H7 (cell line): Measurements from ENCODE around the gene MSI2. TPM values are rescaled to one million over a fixed set of nuclear protein-coding genes. Genes with fewer than 3 reads are reported as not detected.
A peak's percentile ranks its signal among the peaks of the same experiment; 100 is the strongest.

Experiments used
- DNase-seq: peaks from one replicate; pipeline ENCODE4 v3.0.0; 2012
- H3K27me3 ChIP-seq: 2 replicates; pipeline ENCODE4 v1.6.0; 2011; ENCODE audit warnings: mild to moderate bottlenecking, low read length; ENCODE audit not compliant: control insufficient read depth, insufficient read depth
- H3K36me3 ChIP-seq: replicated peaks from 2 replicates; pipeline ENCODE4 v1.5.1; 2011; ENCODE audit warnings: low read length; ENCODE audit not compliant: control insufficient read depth, insufficient read depth
- H3K4me3 ChIP-seq: 2 replicates; pipeline ENCODE4 v1.5.1; 2011; ENCODE audit warnings: low read depth, mild to moderate bottlenecking, control low read depth, low read length, moderate library complexity; ENCODE audit not compliant: insufficient read depth
- total RNA-seq: library from RNA; depleted of rRNA; stranded (reverse); fragments of >200 nt; shearing (Covaris generic); gene quantifications from 2 replicates; pipeline ENCODE4 v1.2.3, GENCODE V29; 2014

Gene MSI2
- total RNA-seq, 1 experiment from 2014 or later: 31.0 TPM

DNA sequence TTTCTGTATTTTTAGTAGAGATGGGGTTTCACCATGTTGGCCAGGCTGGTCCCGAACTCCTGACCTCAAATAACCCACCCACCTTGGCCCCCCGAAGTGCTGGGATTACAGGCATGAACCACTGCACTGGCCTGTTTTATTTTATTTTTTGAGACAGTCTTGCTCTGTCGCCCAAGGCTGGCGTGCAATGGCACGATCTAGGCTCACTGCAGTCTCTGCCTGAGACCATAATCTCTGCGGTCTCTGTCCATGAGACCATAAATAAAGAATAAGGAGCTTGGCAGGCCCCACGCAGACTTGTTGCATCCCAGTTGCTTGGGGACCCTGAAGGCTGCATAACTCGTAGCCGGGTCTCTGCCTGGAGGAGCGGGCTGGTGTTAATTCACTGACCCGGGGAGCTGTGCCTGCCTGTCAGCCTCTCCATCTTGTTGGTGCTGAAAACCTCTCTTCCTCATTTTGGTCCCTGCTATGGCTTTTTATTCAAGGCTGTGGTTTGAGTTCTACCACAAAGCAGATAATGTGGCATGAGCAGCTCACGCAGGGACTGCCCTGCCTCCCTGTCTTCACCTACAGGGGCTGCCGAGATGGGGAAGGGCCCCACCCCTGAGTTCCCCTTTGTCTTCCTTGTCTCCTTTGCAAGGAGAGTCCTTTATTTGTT lies 82.1 kb downstream of the MSI2 start:
- H3K36me3 ChIP-seq: no peaks in the 10 kb centered on the region; the same call in 1 of the 2 replicates
- H3K27me3 ChIP-seq: no peaks in the 10 kb centered on the region
- DNase-seq: peak; percentile 48
- H3K4me3 ChIP-seq: no peak overlapping the region

GRCh38 chr17:57340160-57340981 lies 84.0 kb downstream of the MSI2 start:
- no peaks in the 10 kb centered on the region for H3K27me3 ChIP-seq
- H3K4me3 ChIP-seq: no peak overlapping the region
- no peak for DNase-seq
- no peaks in the 10 kb centered on the region; the same call in 1 of the 2 replicates for H3K36me3 ChIP-seq

- H3K4me3 ChIP-seq: no peak overlapping the region
- no peak for DNase-seq
- no peaks in the 10 kb centered on the region; the same call in 1 of the 2 replicates for H3K36me3 ChIP-seq
- no peaks in the 10 kb centered on the region for H3K27me3 ChIP-seq
Observed at GRCh38 chr17:57341611-57342540, 85.6 kb downstream of the MSI2 start.

- Histone ChIP-seq H3K27me3 (no peaks in the 10 kb centered on the region), H3K4me3 (no peak overlapping the region), H3K36me3 (no peaks in the 10 kb centered on the region; the same call in 1 of the 2 replicates)
- DNase-seq: no peak
Observed at GRCh38 chr17:57342963-57343589, 86.8 kb downstream of the MSI2 start.

DNA sequence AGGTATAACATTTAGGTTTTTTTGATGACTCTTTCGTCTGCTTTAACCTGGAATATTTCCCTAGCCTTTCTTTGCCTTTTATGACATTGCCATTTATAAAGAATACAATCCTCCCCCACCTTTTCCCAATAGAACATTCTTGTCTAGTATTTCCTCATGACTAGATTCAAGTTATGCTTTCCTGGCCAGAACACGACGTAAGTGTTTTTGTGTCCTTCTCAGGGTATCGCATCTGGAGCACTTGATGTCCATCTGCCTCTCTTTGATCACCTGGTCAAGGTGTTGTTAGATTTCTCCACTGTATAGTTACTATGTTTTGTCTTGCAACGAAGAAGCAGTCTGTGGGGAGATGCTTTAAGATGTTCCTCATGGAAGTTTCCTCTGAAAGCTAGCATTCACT lies 87.4 kb downstream of the MSI2 start:
- H3K27me3 ChIP-seq: no peaks in the 10 kb centered on the region
- H3K36me3 ChIP-seq: no peaks in the 10 kb centered on the region; the same call in 1 of the 2 replicates
- no peak overlapping the region for H3K4me3 ChIP-seq
- DNase-seq: no peak

- DNase-seq: no peak
- Histone ChIP-seq H3K27me3 (no peaks in the 10 kb centered on the region), H3K36me3 (no peaks in the 10 kb centered on the region; the same call in 1 of the 2 replicates), H3K4me3 (no peak overlapping the region)
Observed at GRCh38 chr17:57344261-57344660, 87.9 kb downstream of the MSI2 start.

DNA sequence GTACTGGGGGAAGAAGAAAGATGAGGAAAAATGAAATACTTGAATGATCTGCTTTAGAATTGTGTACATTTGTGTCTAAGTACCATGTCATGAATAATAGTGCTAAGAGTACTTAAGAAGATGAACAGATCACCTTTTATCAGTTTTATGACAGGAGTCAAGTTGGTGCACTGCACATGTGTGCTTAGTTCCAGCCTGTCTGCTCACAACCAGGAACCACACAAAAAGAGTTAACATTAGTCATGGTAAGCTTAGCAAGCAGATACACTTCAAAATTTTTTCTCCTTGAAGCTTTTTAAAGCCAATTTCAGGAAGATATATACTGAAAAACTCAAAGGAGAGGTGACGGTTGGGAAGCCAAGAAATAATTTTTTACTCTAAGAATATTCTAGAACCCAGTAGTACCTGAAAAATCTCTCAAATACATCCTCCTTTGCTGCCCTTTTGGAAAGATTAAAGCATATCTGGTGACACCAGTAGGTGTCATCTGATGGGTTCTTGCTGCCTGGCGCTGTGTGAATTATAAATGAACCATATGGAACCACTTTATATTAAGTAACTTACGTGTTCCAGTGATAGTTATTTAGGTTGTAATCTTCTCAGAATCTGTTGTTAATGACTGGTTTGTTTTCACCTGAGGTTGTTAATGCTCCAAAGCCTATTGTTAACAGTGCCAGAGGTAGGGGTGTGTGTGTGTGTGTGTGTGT lies 93.4 kb downstream of the MSI2 start:
- Histone ChIP-seq H3K4me3 (no peak overlapping the region), H3K36me3 (no peaks in the 10 kb centered on the region)
- DNase-seq: no peak

GRCh38 chr17:57350266-57350665 lies 93.9 kb downstream of the MSI2 start:
- no peak for DNase-seq
- no peaks in the 10 kb centered on the region for H3K27me3 ChIP-seq
- H3K4me3 ChIP-seq: no peak overlapping the region
- no peaks in the 10 kb centered on the region for H3K36me3 ChIP-seq

More for the DNA sequence above, 93.4 kb downstream of the MSI2 start:
- no peaks in the 10 kb centered on the region for H3K27me3 ChIP-seq

GRCh38 chr17:57352665-57353175 lies 96.4 kb downstream of the MSI2 start:
- Histone ChIP-seq H3K27me3 (no peaks in the 10 kb centered on the region), H3K4me3 (no peak overlapping the region), H3K36me3 (no peaks in the 10 kb centered on the region)
- no peak for DNase-seq

- Histone ChIP-seq H3K4me3 (no peak overlapping the region), H3K27me3 (no peaks in the 10 kb centered on the region), H3K36me3 (no peaks in the 10 kb centered on the region)
- no peak for DNase-seq
Observed at GRCh38 chr17:57354673-57355072, 98.3 kb downstream of the MSI2 start.

- no peak overlapping the region for H3K4me3 ChIP-seq
- H3K27me3 ChIP-seq: no peaks in the 10 kb centered on the region
- H3K36me3 ChIP-seq: no peaks in the 10 kb centered on the region
- DNase-seq: no peak
Observed at GRCh38 chr17:57355090-57355859, 99.0 kb downstream of the MSI2 start.

- Histone ChIP-seq H3K27me3 (no peaks in the 10 kb centered on the region), H3K36me3 (no peaks in the 10 kb centered on the region), H3K4me3 (no peak overlapping the region)
- DNase-seq: no peak
Observed at GRCh38 chr17:57356153-57356718, 99.9 kb downstream of the MSI2 start.
